GM18858 (cell line): Measurements from ENCODE around the gene GRM2.

Experiments used
- ATAC-seq: cut with Tn5 transposase; IDR thresholded peaks from one replicate; pipeline ENCODE4 v1.9.1; 2021; ENCODE audit not compliant: unreplicated experiment

GRM2 gene

GRCh38 chr3:51704511-51704950, 2.3 kb upstream of the GRM2 start:
- no peak for ATAC-seq

DNA sequence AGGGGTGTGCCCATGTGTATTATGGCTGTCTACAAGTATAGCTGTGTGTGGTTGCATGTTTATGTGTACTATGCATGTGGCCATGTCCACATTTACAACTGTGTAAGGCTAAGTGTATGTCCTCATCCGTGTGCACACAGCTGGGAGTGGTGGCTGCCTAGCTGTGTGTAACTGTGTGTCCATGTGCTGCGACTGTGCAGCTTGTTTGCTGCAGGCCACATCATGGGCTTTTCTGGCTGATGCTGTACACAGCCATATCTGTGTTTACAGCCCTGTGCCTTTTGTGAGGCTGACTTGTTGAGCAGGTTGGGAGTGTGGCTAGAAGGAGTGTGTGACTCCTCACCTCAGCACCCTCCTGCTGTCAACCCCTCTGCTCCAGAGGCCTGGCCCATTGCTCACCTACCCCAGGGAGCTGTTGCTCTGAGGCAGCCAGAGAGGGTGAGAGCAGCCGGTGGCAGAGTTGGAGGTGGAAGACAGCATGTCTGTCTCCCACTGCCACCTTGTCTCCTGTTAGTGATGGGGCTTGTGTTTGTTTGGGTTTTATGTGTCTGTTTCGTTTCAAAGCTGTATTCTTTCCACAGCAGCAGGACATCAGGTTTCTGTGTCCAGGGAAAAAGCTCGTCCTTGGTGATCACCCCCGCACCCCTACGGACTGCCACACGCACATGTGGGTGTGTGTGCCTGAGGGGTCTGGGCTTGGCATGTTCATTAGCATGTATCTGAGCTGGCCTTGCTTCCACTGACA, 1.4 kb upstream of the GRM2 start:
- ATAC-seq, result no peak

DNA sequence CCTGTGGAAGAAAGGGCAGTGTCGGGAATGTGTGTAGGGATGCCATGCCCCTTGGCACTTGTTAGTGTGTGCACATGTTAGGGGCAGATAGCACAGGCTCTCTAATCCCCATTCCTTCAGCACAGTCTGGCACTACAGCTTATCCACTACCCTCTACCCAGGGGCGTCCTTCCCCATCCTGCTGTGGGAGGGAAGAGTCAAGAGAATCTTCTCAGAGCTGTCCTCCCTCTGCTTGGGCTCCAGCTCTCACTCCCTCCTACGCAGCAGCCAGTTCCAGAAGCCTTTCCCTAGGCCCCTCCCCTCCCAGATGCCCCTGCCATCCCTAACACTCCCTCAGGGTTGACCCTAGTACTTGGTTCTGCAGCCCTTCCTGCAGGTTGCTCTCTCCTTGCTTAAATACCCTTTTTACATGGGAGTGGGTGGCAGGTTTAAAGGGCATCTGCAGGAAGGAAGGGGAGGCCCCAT, 815 bp upstream of the GRM2 start:
- ATAC-seq, result no peak

- ATAC-seq, result no peak
Measured at GRCh38 chr3:51708216-51708845, 1.5 kb downstream of the GRM2 start.

DNA sequence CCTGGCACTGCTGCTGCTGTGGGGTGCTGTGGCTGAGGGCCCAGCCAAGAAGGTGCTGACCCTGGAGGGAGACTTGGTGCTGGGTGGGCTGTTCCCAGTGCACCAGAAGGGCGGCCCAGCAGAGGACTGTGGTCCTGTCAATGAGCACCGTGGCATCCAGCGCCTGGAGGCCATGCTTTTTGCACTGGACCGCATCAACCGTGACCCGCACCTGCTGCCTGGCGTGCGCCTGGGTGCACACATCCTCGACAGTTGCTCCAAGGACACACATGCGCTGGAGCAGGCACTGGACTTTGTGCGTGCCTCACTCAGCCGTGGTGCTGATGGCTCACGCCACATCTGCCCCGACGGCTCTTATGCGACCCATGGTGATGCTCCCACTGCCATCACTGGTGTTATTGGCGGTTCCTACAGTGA, 2.1 kb downstream of the GRM2 start:
- no peak for ATAC-seq

DNA sequence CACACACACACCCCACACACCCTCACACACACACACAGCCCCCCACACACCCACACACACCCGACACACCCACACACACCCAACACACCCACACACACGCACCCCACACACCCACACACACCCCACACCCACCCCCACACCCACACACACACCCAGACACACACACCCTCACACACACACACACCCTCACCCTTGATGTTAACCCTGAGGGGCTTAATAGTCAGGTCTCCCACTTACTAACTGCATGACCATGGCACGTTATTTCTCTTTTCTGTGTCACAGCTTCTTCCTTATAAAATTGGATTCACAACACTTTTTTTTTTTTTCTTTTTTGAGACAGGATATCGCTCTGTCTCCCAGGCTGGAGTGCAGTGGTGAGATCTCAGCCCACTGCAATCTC, 2.8 kb downstream of the GRM2 start:
- ATAC-seq, result no peak

- ATAC-seq, result no peak
Measured at GRCh38 chr3:51710631-51711351, 3.9 kb downstream of the GRM2 start.

- no peak for ATAC-seq
Measured at GRCh38 chr3:51711352-51712037, 4.6 kb downstream of the GRM2 start.

DNA sequence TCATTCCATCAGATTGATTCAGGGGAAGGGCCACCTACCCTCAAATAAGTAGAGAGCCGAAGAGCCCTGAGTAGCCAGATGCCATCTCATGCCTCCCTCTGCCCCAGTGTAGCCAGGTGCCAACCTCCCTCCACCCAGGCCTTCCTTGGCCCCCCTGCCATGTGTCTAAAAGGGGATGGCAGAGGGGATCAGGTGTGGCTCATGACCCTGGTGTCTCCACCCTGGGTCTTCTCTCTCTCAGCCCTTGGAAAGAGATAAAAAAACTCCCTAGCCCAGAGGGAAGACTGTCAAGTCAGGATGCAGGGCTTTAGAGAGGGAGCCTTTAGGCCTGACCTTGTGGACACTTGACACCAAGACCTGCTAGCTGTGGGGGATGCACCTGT, 5.2 kb downstream of the GRM2 start:
- no peak for ATAC-seq

GRCh38 chr3:51712511-51712931, 5.7 kb downstream of the GRM2 start:
- no peak for ATAC-seq

DNA sequence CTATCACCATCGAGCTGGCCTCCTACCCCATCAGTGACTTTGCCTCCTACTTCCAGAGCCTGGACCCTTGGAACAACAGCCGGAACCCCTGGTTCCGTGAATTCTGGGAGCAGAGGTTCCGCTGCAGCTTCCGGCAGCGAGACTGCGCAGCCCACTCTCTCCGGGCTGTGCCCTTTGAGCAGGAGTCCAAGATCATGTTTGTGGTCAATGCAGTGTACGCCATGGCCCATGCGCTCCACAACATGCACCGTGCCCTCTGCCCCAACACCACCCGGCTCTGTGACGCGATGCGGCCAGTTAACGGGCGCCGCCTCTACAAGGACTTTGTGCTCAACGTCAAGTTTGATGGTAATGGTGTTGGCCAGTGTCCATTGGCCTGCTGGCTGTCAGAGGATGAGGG, 6.1 kb downstream of the GRM2 start:
- no peak for ATAC-seq

- no peak for ATAC-seq
Measured at GRCh38 chr3:51715231-51715976, 8.5 kb downstream of the GRM2 start.

DNA sequence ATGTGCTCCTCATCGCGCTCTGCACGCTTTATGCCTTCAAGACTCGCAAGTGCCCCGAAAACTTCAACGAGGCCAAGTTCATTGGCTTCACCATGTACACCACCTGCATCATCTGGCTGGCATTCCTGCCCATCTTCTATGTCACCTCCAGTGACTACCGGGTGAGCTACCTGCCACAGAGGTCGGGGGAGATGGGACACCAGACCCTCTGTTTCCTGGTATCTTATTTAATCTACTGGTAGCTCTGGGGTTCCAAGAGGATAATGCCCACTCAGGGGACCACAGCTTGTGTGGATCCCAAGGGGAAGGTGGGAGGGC, 9.1 kb downstream of the GRM2 start:
- ATAC-seq, result no peak

- no peak for ATAC-seq
Measured at GRCh38 chr3:51716805-51717204, 9.9 kb downstream of the GRM2 start.

GRCh38 chr3:51717446-51717845, 10.6 kb downstream of the GRM2 start:
- ATAC-seq, result no peak

- no peak for ATAC-seq
Measured at GRCh38 chr3:51717947-51718346, 11.1 kb downstream of the GRM2 start.

- ATAC-seq, result no peak
Measured at GRCh38 chr3:51718547-51719409, 11.9 kb downstream of the GRM2 start.

- no peak for ATAC-seq
Measured at GRCh38 chr3:51719410-51720025, 12.7 kb downstream of the GRM2 start.

GRCh38 chr3:51720292-51721061, 13.6 kb downstream of the GRM2 start:
- no peak for ATAC-seq
